Calu3 (cell line): ENCODE data around the gene ELL. TPM values are rescaled to one million over a fixed set of nuclear protein-coding genes. Genes with fewer than 3 reads are reported as not detected.
A peak's percentile ranks its signal among the peaks of the same experiment; 100 is the strongest.
"Not testable (repeated sequence)": the region's sequence is repeated elsewhere in the genome, so short reads cannot be mapped to it uniquely, and the experiment has no call there.

Source experiments
- BruUV-seq: library from RNA; stranded (reverse); fragments of 400-500 nt; replicated peaks from 2 replicates; lab custom pipeline; 2021; lab: Mats Ljungman, UMichigan
- CTCF ChIA-PET: fragments of 300-600 bp; sonication (Branson Sonifier 250); formaldehyde crosslinking; loops from one replicate; lab custom pipeline; 2022; ENCODE audit warnings: antibody characterized with exemption; lab: Charles Lee
- DNase-seq: peaks from one replicate; pipeline ENCODE4 v3.0.0; 2022
- H3K27ac Mint-ChIP-seq: one replicate; pipeline ENCODE4 v1.8.0; 2022; ENCODE audit warnings: mixed read lengths; ENCODE audit not compliant: unreplicated experiment
- H3K27me3 Mint-ChIP-seq: one replicate; pipeline ENCODE4 v1.8.0; 2022; ENCODE audit warnings: mixed read lengths; ENCODE audit not compliant: unreplicated experiment
- H3K36me3 Mint-ChIP-seq: one replicate; pipeline ENCODE4 v1.8.0; 2022; ENCODE audit warnings: mild to moderate bottlenecking, moderate library complexity, mixed read lengths; ENCODE audit not compliant: insufficient read depth, unreplicated experiment
- H3K4me1 Mint-ChIP-seq: one replicate; pipeline ENCODE4 v1.8.0; 2022; ENCODE audit warnings: mild to moderate bottlenecking, low read depth, mixed read lengths; ENCODE audit not compliant: unreplicated experiment
- H3K4me3 Mint-ChIP-seq: one replicate; pipeline ENCODE4 v1.8.0; 2022; ENCODE audit warnings: mild to moderate bottlenecking, low read depth, moderate library complexity, mixed read lengths; ENCODE audit not compliant: unreplicated experiment
- H3K9me3 Mint-ChIP-seq: one replicate; pipeline ENCODE4 v1.8.0; 2022; ENCODE audit warnings: low read depth, mixed read lengths; ENCODE audit not compliant: unreplicated experiment
- CTCF ChIP-seq: fragments of 200-600 bp; IDR thresholded peaks from one replicate; pipeline ENCODE4 v1.8.0; 2022; ENCODE audit warnings: antibody characterized with exemption; ENCODE audit not compliant: unreplicated experiment
- intact Hi-C: fragments of 100-400 bp; cut with micrococcal nuclease; formaldehyde crosslinking; loops from one replicate; pipeline ENCODE4 v1.10.0; 2022; ENCODE audit not compliant: unreplicated experiment
- total RNA-seq: library from RNA; stranded (reverse); gene quantifications from 2 replicates; pipeline ENCODE4 v1.2.3, GENCODE V29; 2022

The ELL gene
- total RNA-seq, 1 experiment from 2014 or later, result 11.0 TPM

DNA sequence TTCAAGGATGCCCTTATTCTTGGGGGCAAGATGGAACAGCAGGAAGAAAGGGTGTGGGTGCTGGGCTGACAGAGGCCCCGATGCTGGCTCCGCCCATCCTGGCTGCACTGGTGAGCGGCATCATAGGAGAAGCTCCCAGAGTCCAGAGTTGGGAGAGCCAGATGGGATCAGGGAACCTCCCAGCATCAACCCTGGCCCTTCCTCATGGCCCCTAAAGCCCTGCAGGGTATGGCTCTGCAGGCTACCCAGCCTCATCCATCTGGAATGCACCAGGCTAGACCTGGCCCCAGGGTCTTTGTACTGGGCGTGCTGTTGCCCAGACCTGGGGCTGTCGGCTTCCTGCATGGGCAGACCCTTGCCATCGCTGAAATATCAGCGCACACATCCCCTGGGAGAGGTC lies 7.9 kb upstream of the ELL start:
- intact Hi-C loops, result no loop called here
- Mint-ChIP-seq H3K4me1 (no peaks in the 10 kb centered on the region), H3K27me3 (no peaks in the 10 kb centered on the region), H3K4me3 (no peak overlapping the region), H3K36me3 (no peaks in the 10 kb centered on the region), H3K27ac (no peak overlapping the region), H3K9me3 (no peaks in the 10 kb centered on the region)
- CTCF ChIA-PET, result no interaction called here
- TF ChIP-seq CTCF, result no peak
- no TSS peak for BruUV-seq
- DNase-seq, result no peak

- no peak for DNase-seq
- no peaks in the 10 kb centered on the region for H3K9me3 Mint-ChIP-seq
- no peak for TF ChIP-seq CTCF
- intact Hi-C loops, result no loop called here
- no peaks in the 10 kb centered on the region for H3K4me1 Mint-ChIP-seq
- CTCF ChIA-PET, result interaction anchor here (0.7 kb wide), 1 partner anchor 45 kb away, joined by 3 read pairs; no protein-coding TSS in a partner anchor
- BruUV-seq, result no TSS peak
- no peak overlapping the region for H3K4me3 Mint-ChIP-seq
- peaks cover 15% of the 10 kb centered on the region for H3K36me3 Mint-ChIP-seq
- no peak overlapping the region for H3K27ac Mint-ChIP-seq
- H3K27me3 Mint-ChIP-seq, result no peaks in the 10 kb centered on the region
Observed at GRCh38 chr19:18526316-18526715, 4.4 kb upstream of the ELL start.

DNA sequence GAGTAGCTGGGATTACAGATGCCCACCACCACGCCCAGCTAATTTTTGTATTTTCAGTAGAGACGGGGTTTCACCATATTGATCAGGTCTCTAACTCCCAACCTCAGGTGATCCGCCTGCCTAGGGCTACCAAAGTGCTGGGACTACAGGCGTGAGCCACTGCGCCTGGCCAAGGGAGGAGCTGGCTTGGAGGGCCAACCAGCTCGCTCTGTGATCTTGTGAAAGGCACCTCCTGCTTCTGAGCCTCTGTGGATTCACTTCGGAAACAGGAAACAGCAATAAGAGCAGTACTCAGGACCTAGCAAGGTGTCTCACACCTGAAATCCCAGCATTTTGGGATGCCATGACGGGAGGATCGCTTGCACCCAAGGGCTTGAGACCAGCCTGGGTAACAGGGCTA lies 2.0 kb upstream of the ELL start:
- BruUV-seq, result no TSS peak
- CTCF ChIA-PET, result no interaction called here
- intact Hi-C loops, result no loop called here
- Mint-ChIP-seq H3K36me3 (peaks cover 35% of the 10 kb centered on the region), H3K9me3 (no peaks in the 10 kb centered on the region), H3K27ac (no peak overlapping the region), H3K4me3 (no peak overlapping the region), H3K4me1 (peaks cover 8% of the 10 kb centered on the region), H3K27me3 (no peaks in the 10 kb centered on the region)
- no peak for DNase-seq
- TF ChIP-seq CTCF, result no peak

DNA sequence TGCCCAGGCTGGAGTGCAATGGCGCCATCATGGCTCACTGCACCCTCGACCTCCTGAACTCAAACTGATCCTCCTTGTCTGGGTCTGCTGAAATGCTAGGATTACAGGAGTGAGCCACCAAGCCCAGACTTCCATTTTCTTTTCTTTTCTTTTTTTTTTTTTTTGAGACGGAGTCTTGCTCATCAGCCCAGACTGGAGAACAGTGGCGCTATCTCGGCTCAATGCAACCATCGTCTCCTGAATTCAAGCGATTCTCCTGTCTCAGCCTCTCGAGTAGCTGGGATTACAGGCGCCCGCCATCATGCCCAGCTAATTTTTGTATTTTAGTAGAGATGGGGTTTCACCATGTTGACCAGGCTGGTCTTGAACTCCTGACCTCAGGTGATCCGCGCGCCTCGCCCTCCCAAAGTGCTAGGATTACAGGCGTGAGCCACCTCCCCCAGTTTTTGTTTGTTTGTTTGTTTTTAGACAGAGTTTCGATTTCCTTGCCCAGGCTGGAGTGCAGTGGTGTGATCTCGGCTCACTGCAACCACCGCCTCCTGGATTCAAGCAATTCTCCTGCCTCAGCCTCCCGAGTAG lies 1.1 kb upstream of the ELL start:
- peak overlapping the region; percentile 96 for H3K27ac Mint-ChIP-seq
- CTCF ChIA-PET, result interaction anchor here (0.7 to 1.7 kb wide), 2 partner anchors 18 to 27 kb away, joined by 5 to 6 read pairs; no protein-coding TSS in a partner anchor
- intact Hi-C loops, H3K9me3 Mint-ChIP-seq, H3K27me3 Mint-ChIP-seq, H3K4me1 Mint-ChIP-seq, DNase-seq: not testable (repeated sequence)
- peaks cover 35% of the 10 kb centered on the region for H3K36me3 Mint-ChIP-seq
- BruUV-seq, result TSS peak; percentile 86
- peak overlapping the region; percentile 84 for H3K4me3 Mint-ChIP-seq
